Measurements from ENCODE around the gene RBFOX2.
A peak's percentile ranks its signal among the peaks of the same experiment; 100 is the strongest.

The RBFOX2 gene

GRCh38 chr22:35971456-35972119 is 57.0 kb downstream of the RBFOX2 start:
- peak; percentile 87 for DNase-seq

- DNase-seq, result no peak
Measured at GRCh38 chr22:35970616-35971455, 57.8 kb downstream of the RBFOX2 start.

DNA sequence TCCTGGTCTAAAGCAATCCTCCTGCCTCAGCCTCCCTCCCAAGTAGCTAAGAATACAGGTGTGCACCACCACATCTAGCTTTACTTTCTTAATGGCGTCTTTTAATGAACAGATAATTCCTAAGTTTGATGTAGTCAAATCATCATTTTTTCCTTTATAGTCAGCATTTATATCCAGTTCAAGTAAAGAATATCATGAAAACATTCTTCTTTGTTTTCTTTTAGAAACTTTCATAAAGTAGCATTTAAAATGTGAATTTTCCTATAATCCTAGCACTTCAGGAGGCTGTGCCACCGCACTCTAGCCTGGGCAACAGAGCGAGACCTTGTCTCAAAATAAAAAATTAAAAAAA is 61.6 kb downstream of the RBFOX2 start:
- DNase-seq, result no peak

- peak; percentile 88 for DNase-seq
Measured at GRCh38 chr22:35966314-35967045, 62.1 kb downstream of the RBFOX2 start.

DNA sequence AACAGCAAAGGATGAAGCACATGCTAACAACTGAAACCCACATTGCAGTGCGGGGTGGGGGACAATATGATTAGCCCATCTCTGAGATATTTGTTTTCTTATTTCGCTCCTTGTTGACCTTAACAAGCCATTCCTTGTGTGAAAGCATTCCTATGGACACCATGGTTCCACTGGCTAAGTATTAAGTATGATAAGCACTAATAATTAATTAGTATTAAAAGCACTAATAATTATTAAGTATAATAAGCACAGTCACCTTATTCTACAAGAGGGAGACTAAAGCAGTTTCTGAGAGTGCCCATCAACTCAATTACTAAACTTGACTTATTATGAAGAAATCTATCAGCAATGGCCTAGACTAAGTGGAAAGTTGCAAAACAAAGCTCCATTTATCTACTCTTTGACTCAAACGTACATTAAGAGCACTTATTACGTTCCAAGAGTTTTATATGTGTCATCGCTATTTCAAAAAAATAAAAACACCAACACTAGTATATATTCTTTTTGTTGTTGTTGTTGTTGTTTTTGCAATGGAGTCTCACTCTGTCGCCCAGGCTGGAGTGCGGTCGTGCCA is 65.3 kb downstream of the RBFOX2 start:
- DNase-seq, result no peak

GRCh38 chr22:35961480-35962295 is 66.9 kb downstream of the RBFOX2 start:
- DNase-seq, result peak; percentile 84

- no peak for DNase-seq
Measured at GRCh38 chr22:35960854-35961253, 67.8 kb downstream of the RBFOX2 start.

DNA sequence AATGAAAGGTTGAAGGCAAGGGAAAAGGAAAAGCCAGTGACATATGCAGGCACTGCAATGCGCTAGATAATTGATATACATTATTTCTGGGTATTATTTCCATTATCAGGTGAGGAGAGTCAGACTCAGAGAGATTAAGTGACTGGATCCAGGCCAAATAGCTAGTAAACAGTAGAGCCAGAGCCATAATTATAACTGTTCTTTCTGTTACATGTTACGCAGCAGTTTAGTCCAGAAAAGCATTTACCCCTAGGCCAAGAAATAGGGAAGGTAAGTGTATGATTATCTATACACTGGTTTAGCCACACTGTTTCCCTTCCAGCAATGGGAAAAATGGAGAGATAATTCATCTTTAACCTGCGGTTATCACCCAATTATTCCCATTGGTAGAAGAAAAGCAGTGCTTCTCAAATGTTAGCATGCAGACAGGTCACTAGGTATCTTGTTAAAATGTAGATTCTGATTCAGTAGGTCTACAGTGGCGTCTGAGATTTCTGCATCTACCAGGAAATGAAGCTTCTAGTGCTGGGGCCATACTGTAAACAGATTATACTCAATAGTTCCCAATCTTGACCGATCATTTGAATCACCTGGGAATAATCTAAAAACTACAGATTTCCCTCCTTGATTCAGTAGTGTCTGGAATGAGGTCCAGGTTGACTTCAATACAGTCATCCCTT is 69.4 kb downstream of the RBFOX2 start:
- DNase-seq, result no peak

DNA sequence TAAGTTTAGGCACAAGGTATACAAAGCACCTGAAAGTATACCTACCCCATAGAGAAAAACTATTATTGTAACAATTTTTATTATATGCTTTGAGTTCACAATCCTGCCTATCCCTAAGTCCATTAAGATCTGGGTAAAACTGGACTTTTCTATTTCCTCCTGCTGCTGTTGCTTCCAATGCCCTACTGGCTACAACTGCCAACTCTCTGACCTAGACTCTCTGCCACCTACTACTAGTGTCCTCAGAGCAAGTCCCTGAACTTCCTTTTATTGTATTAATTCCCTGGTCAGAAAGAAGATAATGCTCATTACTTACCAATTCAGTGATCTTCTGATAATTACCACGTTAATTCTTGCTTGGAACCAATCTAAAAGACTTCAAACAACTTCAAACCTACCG is 70.3 kb downstream of the RBFOX2 start:
- DNase-seq, result no peak

- no peak for DNase-seq
Measured at GRCh38 chr22:35957589-35957988, 71.0 kb downstream of the RBFOX2 start.

- DNase-seq, result no peak
Measured at GRCh38 chr22:35956850-35957249, 71.8 kb downstream of the RBFOX2 start.

DNA sequence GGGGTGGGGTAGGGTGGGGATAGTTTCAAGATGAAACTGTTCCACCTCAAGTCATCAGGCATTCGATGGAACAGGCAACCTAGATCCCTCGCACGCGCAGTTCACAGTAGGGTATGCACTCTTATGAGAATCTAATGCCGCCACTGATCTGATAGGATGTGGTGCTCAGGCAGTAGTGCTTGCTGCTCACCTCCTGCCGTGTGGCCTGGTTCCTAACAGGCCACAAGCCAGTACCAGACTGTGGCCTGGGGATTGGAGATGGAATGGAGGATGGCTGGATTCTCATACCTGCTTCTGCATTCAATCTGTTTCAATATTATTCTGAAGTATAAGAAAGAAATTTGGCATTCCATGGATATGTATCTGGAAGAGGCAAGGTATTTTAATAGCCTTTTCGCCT is 73.1 kb downstream of the RBFOX2 start:
- no peak for DNase-seq

DNA sequence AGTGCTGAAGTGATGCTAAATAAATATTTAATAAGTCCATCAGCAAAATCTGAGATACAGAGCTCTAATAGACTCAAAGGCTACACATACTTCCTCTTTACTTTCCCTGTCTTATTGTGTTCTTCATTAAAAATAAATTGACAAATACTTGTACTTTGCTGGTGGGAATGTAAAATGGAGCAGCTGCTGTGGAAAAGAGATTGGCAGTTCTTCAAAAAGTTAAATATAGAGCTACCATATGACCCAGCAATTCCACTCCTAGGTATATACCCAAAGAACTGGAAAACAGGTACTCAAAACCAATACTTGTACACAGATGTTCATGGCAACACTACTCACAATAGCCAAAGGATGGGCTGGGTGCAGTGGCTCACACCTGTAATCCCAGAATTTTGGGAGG is 76.0 kb downstream of the RBFOX2 start:
- no peak for DNase-seq

DNA sequence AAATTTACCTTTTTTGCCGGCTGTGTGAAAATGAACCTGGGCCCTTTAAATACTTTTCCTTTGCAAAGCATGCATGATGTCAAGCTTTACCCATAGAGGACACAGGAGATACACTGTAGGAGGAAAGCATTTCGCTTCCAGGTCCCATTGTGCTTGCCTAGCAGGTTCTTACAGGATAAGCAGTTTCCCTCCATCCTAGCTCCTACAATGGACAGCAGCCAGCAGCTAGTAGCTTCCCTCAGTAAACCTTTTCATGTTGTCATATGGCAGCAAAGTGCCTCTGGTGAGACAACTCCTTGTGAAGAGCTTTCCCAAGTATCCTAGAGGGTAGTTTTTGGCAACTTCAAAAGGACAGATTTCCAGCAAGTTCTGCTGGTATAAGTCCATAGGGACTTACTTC is 78.4 kb downstream of the RBFOX2 start:
- no peak for DNase-seq

- no peak for DNase-seq
Measured at GRCh38 chr22:35949243-35949642, 79.4 kb downstream of the RBFOX2 start.

- peak; percentile 55 for DNase-seq
Measured at GRCh38 chr22:35947794-35948425, 80.7 kb downstream of the RBFOX2 start.

- DNase-seq, result no peak
Measured at GRCh38 chr22:35944458-35944857, 84.2 kb downstream of the RBFOX2 start.

- no peak for DNase-seq
Measured at GRCh38 chr22:35940166-35940565, 88.5 kb downstream of the RBFOX2 start.

GRCh38 chr22:35938226-35938625 is 90.4 kb downstream of the RBFOX2 start:
- DNase-seq, result no peak

DNA sequence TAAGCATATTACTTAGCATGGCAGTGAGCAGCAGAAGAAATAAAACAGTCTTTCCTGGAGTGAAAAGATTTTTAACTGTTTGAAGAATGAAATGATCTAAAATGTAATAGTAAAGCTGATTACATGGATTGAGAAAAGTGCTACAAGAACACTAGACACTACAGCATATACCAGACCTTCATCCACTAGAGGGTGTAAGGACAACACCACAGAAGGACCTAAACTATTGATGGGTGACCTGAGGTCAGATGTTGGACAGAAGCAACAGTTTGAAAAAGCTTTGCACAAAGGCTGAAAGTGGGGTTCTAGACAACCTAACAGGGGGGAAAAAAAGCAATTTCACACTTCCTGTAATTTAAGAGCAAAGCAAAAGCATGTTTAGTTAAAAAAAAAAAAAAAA is 97.7 kb downstream of the RBFOX2 start:
- DNase-seq, result peak; percentile 69

GRCh38 chr22:35928285-35928798 is 100.3 kb downstream of the RBFOX2 start:
- no peak for DNase-seq

Measured in EL (cell line).